22Rv1 (cell line): ENCODE measurements around the gene HOMEZ.

ENCODE experiments used
- H3K27ac ChIP-seq: fragments of 450-650 bp; 2 replicates; pipeline ENCODE4 v1.5.1; 2017
- CTCF ChIP-seq: fragments of 450-650 bp; IDR thresholded peaks from 2 replicates; pipeline ENCODE4 v1.5.1; 2017; ENCODE audit warnings: mild to moderate bottlenecking
- ZFX ChIP-seq: fragments of 450-650 bp; IDR thresholded peaks from 2 replicates; pipeline ENCODE4 v1.6.1; 2017; ENCODE audit warnings: antibody characterized with exemption, borderline replicate concordance

Gene HOMEZ

GRCh38 chr14:23316300-23316699, 30.4 kb upstream of the HOMEZ start:
- TF ChIP-seq CTCF, result no peak
- TF ChIP-seq ZFX, result no peak
- no peak overlapping the region for H3K27ac ChIP-seq

- no peak for TF ChIP-seq CTCF
- no peak for TF ChIP-seq ZFX
- no peak overlapping the region for H3K27ac ChIP-seq
These were observed 24.6 kb upstream of the HOMEZ start for GRCh38 chr14:23310546-23310945.

- TF ChIP-seq ZFX (no peak), CTCF (no peak)
- no peak overlapping the region for H3K27ac ChIP-seq
These were observed 23.0 kb upstream of the HOMEZ start for GRCh38 chr14:23308721-23309445.

GRCh38 chr14:23307687-23308644, 22.0 kb upstream of the HOMEZ start:
- TF ChIP-seq ZFX (no peak), CTCF (no peak)
- peak overlapping the region; percentile 94 for H3K27ac ChIP-seq

- TF ChIP-seq ZFX, result no peak
- no peak for TF ChIP-seq CTCF
- peak overlapping the region; percentile 94 for H3K27ac ChIP-seq
These were observed 21.2 kb upstream of the HOMEZ start for GRCh38 chr14:23307146-23307530.

GRCh38 chr14:23306412-23307145, 20.6 kb upstream of the HOMEZ start, which contains the start of gene BCL2L2:
BCL2L2 (plus strand) TSS chr14:23306833; CDS start chr14:23307768, 935 bp downstream.
- H3K27ac ChIP-seq, result peak within 1 kb of the TSS; percentile 94

More at GRCh38 chr14:23306412-23307145, 20.6 kb upstream of the HOMEZ start, which contains the start of gene BCL2L2:
- no peak for TF ChIP-seq ZFX
- TF ChIP-seq CTCF, result no peak
